HT1080 (cell line): Measurements from ENCODE around the gene RFNG. TPM values are rescaled to one million over a fixed set of nuclear protein-coding genes. Genes with fewer than 3 reads are reported as not detected.
A peak's percentile ranks its signal among the peaks of the same experiment; 100 is the strongest.

Experiments
- DNase-seq: peaks from one replicate; pipeline ENCODE4 v3.0.0-alpha.2; 2015; ENCODE audit warnings: low read depth
- polyA plus RNA-seq, 2 experiments: library from polyadenylated mRNA; depleted of rRNA; stranded (reverse); fragments of >200 nt; gene quantifications; 2 replicates each; pipeline ENCODE4 v1.2.3, GENCODE V29; 2015
- total RNA-seq: library from RNA; depleted of rRNA; stranded (reverse); fragments of >200 nt; shearing (Covaris generic); gene quantifications from 2 replicates; pipeline ENCODE4 v1.2.3, GENCODE V29; 2014; rRNA removed

Gene RFNG
- total RNA-seq, result 21.9 and 31.5 TPM in 2 replicates
- polyA plus RNA-seq (2015; cell fraction: cytosol; rRNA removed), result 34.6 and 40.6 TPM in 2 replicates
- polyA plus RNA-seq (2015; cell fraction: nucleus; rRNA removed), result 71.9 and 85.1 TPM in 2 replicates

- no peak for DNase-seq
Measured at GRCh38 chr17:82051776-82052637, at the start of gene RFNG, which contains the start of gene GPS1. Gene RFNG, minus strand, starts transcription at chr17:82051811. Its CDS starts 45 bp downstream, at chr17:82051766. Gene GPS1, plus strand, starts transcription at chr17:82051898. Its CDS starts 34 bp downstream, at chr17:82051932.

GRCh38 chr17:82101301-82101715 lies 49.7 kb upstream of the RFNG start:
- no peak for DNase-seq

- DNase-seq, result no peak
Measured at GRCh38 chr17:82100502-82101298, 49.1 kb upstream of the RFNG start.

DNA sequence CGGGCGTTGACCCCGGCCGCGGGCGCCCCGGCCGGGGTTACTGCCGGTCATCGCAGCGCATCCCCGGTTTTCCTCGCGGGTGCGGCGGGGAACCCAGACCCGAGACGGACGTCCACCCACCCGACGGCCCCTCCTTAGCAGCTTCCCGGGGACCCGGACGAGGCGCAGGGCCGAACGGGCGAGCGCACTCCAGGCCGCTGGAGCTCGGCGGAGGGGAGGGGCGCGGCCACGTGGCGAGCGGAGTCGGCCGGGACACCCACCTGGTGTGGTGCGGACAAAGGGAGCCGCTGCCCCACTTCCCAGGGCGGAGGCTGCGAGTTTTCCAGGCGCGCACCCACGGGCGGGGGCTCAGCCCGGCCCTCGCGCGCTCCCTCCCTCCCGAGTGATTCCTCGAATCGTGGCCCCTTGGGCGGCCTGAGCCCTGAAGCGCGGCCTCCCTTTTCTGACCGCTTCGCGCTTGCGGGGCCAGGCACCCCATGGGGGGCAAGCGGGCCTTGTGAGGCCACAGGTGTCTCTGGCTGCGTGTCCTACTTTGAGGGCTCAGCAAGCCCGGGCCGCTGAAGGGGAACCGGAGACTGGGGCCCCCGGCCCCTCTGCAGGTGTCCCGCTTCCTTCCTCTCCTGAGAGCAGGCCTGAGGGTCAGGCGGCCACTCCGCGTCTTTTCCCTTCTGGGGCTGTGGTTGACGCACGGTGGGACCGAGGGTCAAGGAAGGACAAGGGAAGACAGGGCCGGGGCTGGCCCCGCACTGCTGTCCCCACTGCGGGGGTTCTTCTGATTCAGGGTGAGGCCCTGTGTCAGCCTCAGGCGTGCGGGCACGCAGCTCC lies 47.5 kb upstream of the RFNG start:
- DNase-seq, result no peak

- peak; percentile 91 for DNase-seq
Measured at GRCh38 chr17:82098169-82098938, 46.7 kb upstream of the RFNG start, which contains the start of gene FASN. Gene FASN, minus strand, starts transcription at chr17:82098236. Its CDS starts 1,791 bp downstream, at chr17:82096445.

DNA sequence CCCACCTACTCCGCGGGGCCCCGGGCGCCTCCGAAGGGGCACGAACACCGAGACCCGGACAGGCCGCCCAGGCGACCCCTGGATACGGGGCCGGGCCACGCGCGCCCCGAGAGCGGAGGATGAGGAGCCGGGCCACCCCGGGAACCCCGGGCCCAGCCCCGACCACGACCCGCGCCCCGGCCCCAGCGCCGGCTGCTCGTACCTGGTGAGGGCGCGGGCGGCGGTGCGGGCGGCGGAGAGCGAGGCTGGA lies 46.2 kb upstream of the RFNG start:
- no peak for DNase-seq

DNA sequence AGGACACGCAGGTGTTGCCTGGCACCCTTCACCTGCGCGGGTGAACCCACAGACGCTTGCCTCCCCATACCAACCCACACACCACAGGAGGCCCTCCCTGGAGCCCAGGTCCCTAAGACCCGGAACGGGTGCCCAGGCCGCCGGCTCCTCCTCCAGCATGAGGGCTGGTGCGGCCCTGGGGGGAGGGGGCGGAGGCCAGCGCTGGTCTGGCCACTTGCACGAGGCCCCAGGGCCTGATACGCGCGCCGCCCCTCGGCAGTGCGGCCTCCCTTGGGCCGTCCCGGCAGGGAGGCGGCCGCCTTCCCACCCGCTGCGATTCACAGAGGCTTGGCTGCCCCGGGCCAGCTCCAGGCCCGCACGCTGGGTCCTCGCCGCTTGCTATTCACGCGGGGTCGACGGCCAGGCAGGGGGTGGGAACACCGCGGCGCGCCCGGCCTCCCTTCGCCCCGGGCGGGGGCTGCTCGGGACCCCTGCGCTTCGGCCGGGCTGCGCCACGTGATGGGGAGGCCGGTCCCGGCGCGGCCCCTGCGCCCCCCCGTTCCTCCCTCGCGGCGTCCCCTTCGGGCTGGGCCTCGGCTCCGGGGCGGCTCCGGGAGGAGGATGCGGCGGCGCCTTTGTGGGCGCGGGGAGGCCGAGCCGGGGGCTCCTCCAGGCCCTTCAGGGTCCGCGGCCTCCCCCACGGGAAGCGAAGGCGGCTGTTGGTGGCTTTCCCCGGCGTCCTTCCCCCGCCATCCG lies 45.7 kb upstream of the RFNG start:
- DNase-seq, result no peak

DNA sequence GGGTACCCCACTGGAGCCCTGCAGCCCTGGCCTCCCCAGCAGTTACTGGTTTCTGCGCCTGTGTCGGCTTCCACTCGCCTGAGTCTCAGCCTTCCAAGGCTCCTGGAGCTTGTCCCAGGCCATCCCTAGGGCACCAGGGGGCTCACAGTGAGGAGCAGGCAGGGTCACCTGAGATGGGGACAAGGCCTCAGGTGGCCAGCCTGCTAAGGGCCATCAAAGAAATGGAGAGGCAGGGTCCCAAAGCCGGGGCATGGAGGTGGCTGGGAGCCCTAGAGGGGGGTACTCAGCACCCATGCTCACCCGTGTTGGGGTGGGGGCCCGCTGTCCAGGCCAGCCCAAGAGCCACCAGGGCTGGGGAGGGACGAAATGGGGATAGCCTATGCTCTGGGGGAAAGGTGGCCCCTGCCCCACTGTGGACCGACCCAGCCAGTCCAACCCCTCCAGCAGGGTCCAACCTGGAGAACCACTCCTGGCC lies 45.1 kb upstream of the RFNG start:
- no peak for DNase-seq

DNA sequence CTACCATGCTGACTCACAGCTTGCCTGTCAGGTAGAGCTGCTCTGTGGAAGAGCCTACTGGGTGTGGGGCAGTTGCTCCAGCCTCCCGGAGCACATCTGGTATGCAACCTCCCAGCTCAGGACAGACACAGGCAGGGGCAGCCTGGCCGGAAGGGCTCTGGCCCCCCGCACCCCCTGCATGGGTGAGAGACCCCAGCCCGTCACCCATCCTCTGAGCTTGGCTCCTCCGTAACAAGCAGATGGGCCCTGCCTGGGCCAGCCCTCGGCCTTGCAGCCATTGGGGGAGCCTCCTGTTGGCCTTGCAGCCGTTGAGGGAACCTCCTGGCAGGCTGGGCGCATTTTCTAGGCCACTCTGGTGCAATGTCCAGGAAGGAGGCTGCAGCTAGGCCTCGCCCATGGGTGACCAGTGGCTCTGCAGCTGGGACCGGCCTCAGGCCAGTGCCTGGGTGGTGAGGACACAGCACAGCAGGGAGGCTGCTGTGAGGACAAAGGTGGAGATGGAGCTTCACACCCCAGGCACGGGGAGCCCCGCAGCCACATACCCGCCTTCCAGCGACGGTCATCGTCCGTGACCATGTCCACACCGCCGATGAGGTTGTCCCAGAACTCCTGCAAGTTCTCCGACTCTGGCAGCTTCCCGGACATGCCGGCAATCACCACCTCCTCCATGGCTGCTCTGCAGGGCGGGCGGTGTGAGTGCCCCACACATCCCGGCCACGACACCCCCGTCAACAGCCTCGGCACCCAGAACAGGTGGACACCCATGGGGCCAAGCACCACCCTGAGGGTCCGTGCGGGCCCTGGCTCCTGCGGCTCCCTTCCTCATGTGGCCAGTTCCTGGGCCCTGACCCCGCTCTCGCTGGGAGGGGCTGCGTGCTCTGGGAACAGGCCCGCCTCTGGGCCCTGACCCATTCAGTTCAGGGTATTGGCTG lies 44.4 kb upstream of the RFNG start:
- DNase-seq, result no peak

DNA sequence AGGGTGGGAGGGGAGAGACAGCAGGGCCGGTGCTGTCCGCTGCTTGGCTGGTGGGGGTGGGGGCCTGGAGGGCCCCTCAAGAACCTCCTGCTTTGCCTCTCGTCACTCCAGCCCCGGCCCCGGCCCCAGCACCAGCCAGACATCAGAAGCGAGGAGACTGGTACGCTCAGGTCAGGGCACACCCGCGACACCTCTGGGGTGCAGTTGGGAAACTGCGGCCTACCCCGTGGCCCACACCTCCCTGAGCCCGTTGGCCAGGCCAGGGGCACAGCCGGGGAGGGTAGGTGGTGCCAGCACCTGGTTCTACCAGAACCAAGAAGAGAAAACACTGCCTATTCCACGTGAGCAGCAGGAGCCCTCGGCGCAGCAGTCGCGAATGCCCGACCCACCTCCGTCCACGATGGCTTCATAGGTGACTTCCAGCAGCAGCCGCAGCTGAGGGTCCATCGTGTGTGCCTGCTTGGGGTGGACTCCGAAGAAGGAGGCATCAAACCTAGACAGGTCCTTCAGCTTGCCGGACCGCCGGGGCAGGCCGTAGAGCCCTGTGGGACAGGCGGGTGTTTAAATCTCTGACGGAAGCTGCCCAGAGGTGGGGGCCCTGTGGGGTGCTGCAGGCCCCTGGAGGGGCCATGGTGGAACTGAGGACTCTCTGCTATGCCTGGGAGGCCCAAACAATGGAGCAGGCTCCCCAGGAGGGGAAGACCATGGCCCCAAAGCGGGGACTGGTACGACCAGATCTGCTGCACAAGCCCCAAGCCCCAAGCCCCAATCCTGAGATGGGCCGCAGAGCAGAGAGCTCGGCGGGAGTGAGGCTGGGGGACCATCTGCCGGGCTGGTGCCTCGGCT lies 43.5 kb upstream of the RFNG start:
- no peak for DNase-seq

GRCh38 chr17:82092995-82093751 lies 41.6 kb upstream of the RFNG start:
- no peak for DNase-seq

- no peak for DNase-seq
Measured at GRCh38 chr17:82092628-82092994, 41.0 kb upstream of the RFNG start.

DNA sequence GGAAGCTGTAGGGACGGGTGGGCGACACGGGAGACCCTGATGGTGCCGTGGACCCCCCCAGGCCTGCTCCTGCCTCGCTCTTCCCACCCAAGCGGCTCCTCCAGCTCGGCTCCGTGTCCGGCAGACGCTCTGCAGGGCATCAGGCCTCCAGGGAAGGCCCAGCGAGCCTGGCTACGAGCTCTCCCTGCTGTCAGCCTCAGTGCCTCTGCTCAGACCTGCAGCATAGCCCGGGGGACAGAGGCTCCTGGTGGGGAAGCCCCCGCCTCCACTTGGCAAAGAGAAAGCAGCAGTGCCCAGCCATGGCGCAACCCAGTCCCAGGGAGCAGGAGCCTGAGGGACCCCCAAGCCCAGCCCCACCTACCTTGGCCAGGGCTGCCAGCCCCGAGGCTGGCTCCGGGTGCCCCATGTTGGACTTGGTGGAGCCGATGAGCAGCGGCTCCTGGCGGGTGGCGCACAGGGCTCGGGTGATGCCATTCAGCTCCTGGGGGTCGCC lies 40.5 kb upstream of the RFNG start:
- no peak for DNase-seq

DNA sequence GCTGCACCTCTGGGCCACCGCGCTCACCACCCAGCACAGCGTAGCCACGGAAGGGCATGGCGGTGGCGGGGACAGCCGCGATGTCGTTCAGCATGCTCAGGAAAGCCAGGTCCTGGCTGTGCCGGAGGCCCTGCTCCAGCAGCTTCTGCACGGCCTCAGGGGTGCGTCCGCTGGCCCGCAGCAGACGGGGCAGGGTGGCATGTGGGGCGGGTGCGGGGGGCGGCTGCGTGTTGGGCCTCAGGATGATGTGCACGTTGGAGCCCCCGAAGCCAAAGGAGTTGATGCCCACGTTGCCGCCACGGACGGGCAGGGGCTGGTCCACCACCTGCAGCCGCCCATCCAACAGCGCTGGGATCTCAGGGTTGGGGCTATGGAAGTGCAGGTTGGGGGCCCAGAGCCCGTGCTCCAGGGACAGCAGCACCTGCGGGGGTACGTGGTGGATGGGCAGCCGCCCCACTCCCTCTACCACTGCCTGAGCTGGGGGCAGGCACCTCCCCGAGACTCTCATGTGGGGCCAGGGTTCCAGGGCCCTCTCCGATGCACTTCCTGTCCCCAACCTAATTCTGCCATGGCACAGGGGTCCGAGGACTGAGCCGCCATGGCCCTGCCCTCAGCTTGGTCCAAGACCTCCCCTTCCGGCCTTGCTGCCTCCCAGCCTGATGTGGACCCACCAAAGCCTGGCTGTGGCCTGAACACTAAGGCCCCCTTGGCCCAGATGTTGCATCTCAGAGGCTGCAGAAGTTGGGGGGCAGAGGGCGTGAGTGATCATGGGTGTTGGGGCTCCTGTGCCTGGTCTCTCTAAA lies 39.9 kb upstream of the RFNG start:
- no peak for DNase-seq

DNA sequence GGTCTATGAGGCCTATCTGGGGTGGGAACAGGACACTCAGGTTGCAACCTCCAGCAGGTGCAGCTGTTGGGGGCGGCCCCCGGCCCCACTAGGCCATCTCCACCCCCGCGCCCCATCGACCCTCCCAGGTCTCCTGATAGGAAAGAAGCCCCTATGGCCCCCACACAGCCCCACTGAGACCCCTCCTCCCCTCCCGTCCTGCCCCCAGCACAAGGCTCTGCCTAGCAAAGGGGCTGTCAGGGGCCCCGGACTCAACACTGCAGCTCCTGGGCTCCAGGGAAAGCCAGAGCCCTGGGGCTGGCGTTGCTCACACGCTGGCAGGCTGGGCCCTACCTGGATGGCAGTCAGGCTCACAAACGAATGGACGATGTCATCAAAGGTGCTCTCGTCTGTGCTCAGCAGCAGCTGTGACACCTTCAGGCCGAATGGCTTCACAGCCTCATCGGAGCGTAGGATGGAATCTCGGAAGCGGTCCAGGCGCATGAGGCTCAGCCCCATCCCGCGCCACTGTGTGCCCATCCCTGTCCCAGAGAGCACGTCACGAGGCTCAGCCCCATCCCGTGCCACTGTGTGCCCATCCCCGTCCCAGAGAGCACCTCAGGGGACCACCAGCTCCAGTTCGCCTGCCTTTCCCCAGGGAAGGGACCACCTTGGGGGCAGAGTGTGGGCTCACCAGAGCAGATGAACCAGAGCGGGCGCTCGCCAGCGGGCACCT lies 39.1 kb upstream of the RFNG start:
- DNase-seq, result no peak
